Astrocyte (in vitro differentiated cells and primary cell): ENCODE measurements around the gene LMOD1.

Experiments
- EZH2 ChIP-seq: IDR thresholded peaks from 2 replicates; pipeline ENCODE4 v1.6.1; 2012; ENCODE audit warnings: mild to moderate bottlenecking, low read length, inconsistent platforms; ENCODE audit not compliant: insufficient read depth
- TF ChIP-seq, protein P1 (sequence below): IDR thresholded peaks from 2 replicates; pipeline ENCODE4 v1.5.1; 2011; ENCODE audit warnings: low read depth, mild to moderate bottlenecking, inconsistent platforms, low read length, moderate library complexity; ENCODE audit not compliant: insufficient read depth

DNA sequence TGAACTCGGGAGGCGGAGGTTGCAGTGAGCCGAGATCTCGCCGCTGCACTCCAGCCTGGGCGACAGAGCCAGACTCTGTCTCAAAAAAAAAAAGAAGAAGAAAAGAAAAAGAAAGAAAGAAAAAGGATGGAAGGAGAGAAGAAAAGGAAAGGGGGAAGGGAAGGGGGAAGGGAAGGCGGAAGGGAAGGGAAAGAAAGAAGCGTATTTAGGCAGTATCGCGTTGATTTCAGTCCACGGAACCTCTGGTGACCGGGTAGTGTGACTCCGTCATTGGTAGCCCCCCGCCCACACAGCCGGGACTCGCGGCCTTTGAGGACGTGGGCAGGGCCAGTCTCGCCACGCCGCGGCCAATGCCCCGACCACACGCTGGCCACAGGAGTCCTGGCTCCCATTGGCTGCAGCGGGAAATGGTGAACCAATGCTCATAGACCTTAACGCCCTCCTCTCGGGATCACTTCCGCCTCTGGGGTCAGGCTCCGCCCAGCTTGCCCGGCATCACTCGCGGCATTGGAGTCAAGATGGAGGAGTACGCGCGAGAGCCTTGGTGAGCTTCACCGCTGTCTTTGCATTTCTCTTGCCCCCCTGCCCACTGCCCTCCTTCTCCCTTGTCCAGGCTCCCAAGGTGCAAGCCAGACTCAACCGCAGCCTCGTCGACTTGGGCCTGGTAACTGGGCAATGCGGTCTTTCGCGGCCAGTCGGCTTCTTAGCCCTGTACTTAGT lies 8.8 kb upstream of the LMOD1 start, which contains the start of gene TIMM17A:
- TF ChIP-seq, protein P1, sequence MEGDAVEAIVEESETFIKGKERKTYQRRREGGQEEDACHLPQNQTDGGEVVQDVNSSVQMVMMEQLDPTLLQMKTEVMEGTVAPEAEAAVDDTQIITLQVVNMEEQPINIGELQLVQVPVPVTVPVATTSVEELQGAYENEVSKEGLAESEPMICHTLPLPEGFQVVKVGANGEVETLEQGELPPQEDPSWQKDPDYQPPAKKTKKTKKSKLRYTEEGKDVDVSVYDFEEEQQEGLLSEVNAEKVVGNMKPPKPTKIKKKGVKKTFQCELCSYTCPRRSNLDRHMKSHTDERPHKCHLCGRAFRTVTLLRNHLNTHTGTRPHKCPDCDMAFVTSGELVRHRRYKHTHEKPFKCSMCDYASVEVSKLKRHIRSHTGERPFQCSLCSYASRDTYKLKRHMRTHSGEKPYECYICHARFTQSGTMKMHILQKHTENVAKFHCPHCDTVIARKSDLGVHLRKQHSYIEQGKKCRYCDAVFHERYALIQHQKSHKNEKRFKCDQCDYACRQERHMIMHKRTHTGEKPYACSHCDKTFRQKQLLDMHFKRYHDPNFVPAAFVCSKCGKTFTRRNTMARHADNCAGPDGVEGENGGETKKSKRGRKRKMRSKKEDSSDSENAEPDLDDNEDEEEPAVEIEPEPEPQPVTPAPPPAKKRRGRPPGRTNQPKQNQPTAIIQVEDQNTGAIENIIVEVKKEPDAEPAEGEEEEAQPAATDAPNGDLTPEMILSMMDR = no peak
- TF ChIP-seq EZH2 = no peak
